Natural killer cell (primary cell): ENCODE data around the gene AGRP. TPM values are rescaled to one million over a fixed set of nuclear protein-coding genes. Genes with fewer than 3 reads are reported as not detected.
A peak's percentile ranks its signal among the peaks of the same experiment; 100 is the strongest.

Experiments used
- ATAC-seq, 3 donors: fragments of 150-1000 bp in 2 of 3; fragments of 200-7000 bp in 1 of 3; cut with Tn5 transposase; 1 replicate in 1 of 3; 2 replicates in 2 of 3; pipeline ENCODE4 v1.10.0; 2021; ENCODE audit warnings: mild to moderate bottlenecking in 2 of 3, moderate library complexity in 2 of 3
- DNase-seq, 2 donors: peaks; one replicate each; pipeline versions ENCODE4 v3.0.0 to v3.0.0-alpha.2; 2013 to 2021; ENCODE audit warnings: mixed read lengths in 1 of 2
- H3K27ac ChIP-seq: one replicate; pipeline ENCODE4 v1.5.1; 2013; ENCODE audit warnings: mild to moderate bottlenecking, low read length
- H3K27me3 ChIP-seq: one replicate; pipeline ENCODE4 v1.6.1; 2013; ENCODE audit warnings: low read length; ENCODE audit not compliant: control insufficient read depth, insufficient read depth
- H3K36me3 ChIP-seq: one replicate; pipeline ENCODE4 v1.6.1; 2013; ENCODE audit warnings: low read length; ENCODE audit not compliant: control insufficient read depth, insufficient read depth
- H3K4me1 ChIP-seq: one replicate; pipeline ENCODE4 v1.6.1; 2013; ENCODE audit warnings: low read length; ENCODE audit not compliant: control insufficient read depth, insufficient read depth
- H3K4me3 ChIP-seq: one replicate; pipeline ENCODE4 v1.5.1; 2013; ENCODE audit warnings: low read length
- H3K9me3 ChIP-seq: one replicate; pipeline ENCODE4 v1.6.1; 2013; ENCODE audit warnings: low read length; ENCODE audit not compliant: control insufficient read depth, insufficient read depth
- H3K27ac Mint-ChIP-seq, 2 donors: one replicate each; pipeline ENCODE4 v1.8.0; 2022; ENCODE audit warnings: mild to moderate bottlenecking in 2 of 2, mixed read lengths in 2 of 2, moderate library complexity in 1 of 2
- H3K27me3 Mint-ChIP-seq, 2 donors: one replicate each; pipeline ENCODE4 v1.8.0; 2022; ENCODE audit warnings: low read depth in 2 of 2, mixed read lengths in 2 of 2
- H3K36me3 Mint-ChIP-seq: one replicate; pipeline ENCODE4 v1.8.0; 2022; ENCODE audit warnings: mixed read lengths
- H3K4me1 Mint-ChIP-seq, 2 donors: one replicate each; pipeline ENCODE4 v1.8.0; 2022; ENCODE audit warnings: mixed read lengths in 2 of 2
- H3K4me3 Mint-ChIP-seq: one replicate; pipeline ENCODE4 v1.8.0; 2022; ENCODE audit warnings: mild to moderate bottlenecking, moderate library complexity, mixed read lengths
- H3K9me3 Mint-ChIP-seq, 2 donors: one replicate each; pipeline ENCODE4 v1.8.0; 2022; ENCODE audit warnings: mixed read lengths in 2 of 2
- WGBS: methylation state at CpG from one replicate; pipeline ENCODE4 v1.1.7; 2013; ENCODE audit warnings: missing lambda C conversion rate; ENCODE audit not compliant: insufficient coverage; 5-methylcytosine and 5-hydroxymethylcytosine counted together
- intact Hi-C: fragments of 100-400 bp; cut with micrococcal nuclease; formaldehyde crosslinking; loops from one replicate; pipeline ENCODE4 v1.14.2; 2022
- total RNA-seq, 4 donors: library from RNA; stranded (reverse); fragments of 120-200 nt in 1 of 4; gene quantifications; one replicate each; pipeline versions ENCODE4 v1.2.3 to v1.2.4, GENCODE V29; 2013 to 2022
- TF ChIP-seq, protein P1 (sequence below): fragments of 200-600 bp; IDR thresholded peaks from one replicate; pipeline ENCODE4 v1.8.0; 2022; ENCODE audit warnings: antibody characterized with exemption

The AGRP gene
- total RNA-seq, 3 donors from 2014 or later (not counting 1 experiment from before 2014, with no cell fraction given), result 0.50 TPM; not detected in 2

DNA sequence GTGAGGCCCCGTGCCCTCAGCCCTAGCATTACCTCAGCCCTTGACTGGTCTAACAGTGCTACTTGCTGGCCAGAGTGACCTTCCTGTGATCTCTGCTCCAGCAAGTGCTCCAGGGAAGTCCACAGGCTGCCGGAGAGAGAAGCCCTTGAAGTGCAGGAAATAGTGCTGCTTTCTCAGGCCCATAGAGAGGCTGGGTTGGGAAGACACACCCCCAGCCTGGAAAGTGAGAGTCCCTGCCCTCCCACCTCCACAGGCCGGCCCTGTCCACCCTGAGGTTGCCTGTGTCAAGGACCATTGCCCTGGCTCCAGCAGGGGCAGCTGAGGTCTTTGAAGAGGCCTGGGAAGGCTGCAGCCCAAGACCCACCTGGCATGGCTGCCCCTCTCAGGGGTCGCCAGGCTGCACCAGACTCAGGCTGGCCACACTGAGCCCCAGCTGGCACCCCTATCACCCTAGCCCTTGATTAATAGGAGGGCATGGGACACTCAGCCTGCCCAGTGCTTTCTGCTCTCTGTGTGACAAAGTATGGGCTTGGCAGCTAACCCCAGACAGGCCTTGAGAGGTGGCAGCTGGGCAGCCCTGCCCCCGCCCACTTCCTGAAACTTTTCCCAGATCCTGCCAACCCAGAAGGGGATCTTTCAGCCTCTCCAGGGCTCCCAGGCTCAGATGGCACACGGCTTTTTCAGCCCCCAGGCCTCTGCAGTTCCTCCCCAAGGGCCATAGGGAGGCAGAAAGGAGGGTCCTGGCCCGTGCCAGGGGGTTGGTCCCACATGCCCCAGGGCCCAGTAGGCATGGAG, 24.1 kb downstream of the AGRP start:
- Mint-ChIP-seq H3K9me3 (no peaks in the 10 kb centered on the region), H3K36me3 (no peaks in the 10 kb centered on the region), H3K27me3 (no peaks in the 10 kb centered on the region), H3K4me3 (no peak overlapping the region), H3K4me1 (peaks cover 53 to 83% of the 10 kb centered on the region in 2 donors), H3K27ac (peak overlapping the region; percentile 59 to 68)
- 87% methylated on average over 7 of the region's 7 CpGs for WGBS
- Histone ChIP-seq H3K27me3 (no peaks in the 10 kb centered on the region), H3K27ac (no peak overlapping the region), H3K9me3 (no peaks in the 10 kb centered on the region), H3K36me3 (peaks cover 19% of the 10 kb centered on the region), H3K4me3 (no peak overlapping the region), H3K4me1 (peaks cover 22% of the 10 kb centered on the region)
- DNase-seq (no peak), ATAC-seq (no peak)
- intact Hi-C loops, result no loop called here
- TF ChIP-seq, protein P1, sequence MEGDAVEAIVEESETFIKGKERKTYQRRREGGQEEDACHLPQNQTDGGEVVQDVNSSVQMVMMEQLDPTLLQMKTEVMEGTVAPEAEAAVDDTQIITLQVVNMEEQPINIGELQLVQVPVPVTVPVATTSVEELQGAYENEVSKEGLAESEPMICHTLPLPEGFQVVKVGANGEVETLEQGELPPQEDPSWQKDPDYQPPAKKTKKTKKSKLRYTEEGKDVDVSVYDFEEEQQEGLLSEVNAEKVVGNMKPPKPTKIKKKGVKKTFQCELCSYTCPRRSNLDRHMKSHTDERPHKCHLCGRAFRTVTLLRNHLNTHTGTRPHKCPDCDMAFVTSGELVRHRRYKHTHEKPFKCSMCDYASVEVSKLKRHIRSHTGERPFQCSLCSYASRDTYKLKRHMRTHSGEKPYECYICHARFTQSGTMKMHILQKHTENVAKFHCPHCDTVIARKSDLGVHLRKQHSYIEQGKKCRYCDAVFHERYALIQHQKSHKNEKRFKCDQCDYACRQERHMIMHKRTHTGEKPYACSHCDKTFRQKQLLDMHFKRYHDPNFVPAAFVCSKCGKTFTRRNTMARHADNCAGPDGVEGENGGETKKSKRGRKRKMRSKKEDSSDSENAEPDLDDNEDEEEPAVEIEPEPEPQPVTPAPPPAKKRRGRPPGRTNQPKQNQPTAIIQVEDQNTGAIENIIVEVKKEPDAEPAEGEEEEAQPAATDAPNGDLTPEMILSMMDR, result no peak

DNA sequence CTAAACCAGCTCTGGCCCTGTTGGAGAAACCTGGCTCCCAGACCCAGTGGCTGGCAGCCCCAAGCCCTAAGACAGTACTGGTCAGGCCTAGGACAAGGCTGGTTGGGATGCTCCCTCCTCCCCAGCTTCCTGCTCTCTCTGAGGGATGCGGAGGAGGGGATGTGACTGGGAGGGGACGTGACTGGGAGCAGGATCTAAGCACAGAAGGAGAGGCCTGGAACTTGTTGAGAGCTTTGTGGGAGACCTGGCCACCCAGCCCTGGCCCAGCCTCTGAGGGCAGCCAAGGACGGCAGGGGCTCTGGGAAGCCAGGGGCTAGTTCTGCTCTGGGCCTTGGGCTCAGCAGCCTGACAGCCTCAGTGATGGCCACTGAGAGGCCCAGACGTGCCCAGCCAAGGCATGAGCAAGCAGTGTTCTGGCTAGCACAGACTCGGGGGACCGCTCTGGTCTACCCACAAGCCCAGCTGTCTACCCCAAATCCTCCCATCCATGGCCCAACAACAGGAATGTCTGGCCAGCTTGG, 25.2 kb downstream of the AGRP start:
- DNase-seq (no peak), ATAC-seq (no peak)
- H3K4me1 Mint-ChIP-seq, result peaks cover 55 to 83% of the 10 kb centered on the region in 2 donors
- H3K36me3 ChIP-seq, result peaks cover 25% of the 10 kb centered on the region
- no peak overlapping the region for H3K4me3 Mint-ChIP-seq
- intact Hi-C loops, result no loop called here
- H3K9me3 Mint-ChIP-seq, result no peaks in the 10 kb centered on the region
- TF ChIP-seq, protein P1, result no peak
- no peak overlapping the region for H3K4me3 ChIP-seq
- H3K27me3 Mint-ChIP-seq, result no peaks in the 10 kb centered on the region
- H3K27ac Mint-ChIP-seq, result peak overlapping the region; percentile 59 to 68
- 98% methylated on average over 6 of the region's 6 CpGs for WGBS
- H3K4me1 ChIP-seq, result peaks cover 22% of the 10 kb centered on the region
- no peaks in the 10 kb centered on the region for H3K27me3 ChIP-seq
- no peak overlapping the region for H3K27ac ChIP-seq
- H3K36me3 Mint-ChIP-seq, result no peaks in the 10 kb centered on the region
- H3K9me3 ChIP-seq, result no peaks in the 10 kb centered on the region

DNA sequence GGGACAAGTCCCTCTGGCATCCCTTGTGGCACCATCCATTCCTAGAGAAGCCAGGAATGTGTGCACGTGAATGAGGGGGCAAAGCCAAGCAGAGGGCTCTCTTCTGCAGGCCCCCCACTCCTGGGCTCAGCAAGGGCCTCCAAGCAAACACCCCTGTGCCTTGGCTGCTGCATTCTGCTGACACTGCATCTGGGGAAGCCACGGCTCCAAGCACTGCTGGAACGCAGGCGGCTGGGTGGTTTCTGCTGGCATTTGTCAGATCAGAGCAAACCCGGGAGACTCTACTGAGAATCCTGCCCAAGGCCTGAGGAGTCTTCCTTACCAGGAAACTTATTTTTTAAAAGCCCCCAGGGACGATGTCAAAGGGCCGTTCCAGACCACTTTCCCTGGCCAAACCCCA, 25.7 kb downstream of the AGRP start:
- no peaks in the 10 kb centered on the region for H3K36me3 Mint-ChIP-seq
- DNase-seq, result no peak
- no peaks in the 10 kb centered on the region for H3K9me3 ChIP-seq
- no peak overlapping the region for H3K4me3 ChIP-seq
- H3K9me3 Mint-ChIP-seq, result no peaks in the 10 kb centered on the region
- H3K4me1 Mint-ChIP-seq, result peaks cover 55 to 86% of the 10 kb centered on the region in 2 donors
- H3K27ac ChIP-seq, result no peak overlapping the region
- peak overlapping the region; percentile 73 to 86 for H3K27ac Mint-ChIP-seq
- TF ChIP-seq, protein P1, result no peak
- no peak for ATAC-seq
- H3K27me3 ChIP-seq, result no peaks in the 10 kb centered on the region
- no peaks in the 10 kb centered on the region for H3K27me3 Mint-ChIP-seq
- 95% methylated on average over 7 of the region's 7 CpGs for WGBS
- peaks cover 27% of the 10 kb centered on the region for H3K36me3 ChIP-seq
- no peak overlapping the region for H3K4me3 Mint-ChIP-seq
- intact Hi-C loops, result no loop called here
- peaks cover 22% of the 10 kb centered on the region for H3K4me1 ChIP-seq
